HepG2 (cell line): ENCODE measurements around the gene FER1L5. TPM values are rescaled to one million over a fixed set of nuclear protein-coding genes. Genes with fewer than 3 reads are reported as not detected.
A peak's percentile ranks its signal among the peaks of the same experiment; 100 is the strongest.

Experiments
- ATAC-seq: fragments of 200-7000 bp; cut with Tn5 transposase; 3 replicates; pipeline ENCODE4 v1.9.1; 2020; ENCODE audit warnings: mild to moderate bottlenecking, moderate library complexity
- BruUV-seq: library from RNA; stranded (reverse); fragments of 400-500 nt; replicated peaks from 2 replicates; lab custom pipeline; 2021; lab: Mats Ljungman, UMichigan
- CTCF ChIA-PET: fragments of 300-600 bp; formaldehyde crosslinking; extraction: SDS; loops from one replicate; lab custom pipeline; 2021; ENCODE audit warnings: low total read pairs, inconsistent platforms, low intra/inter-chr PET ratio; lab: Yijun Ruan, JAX
- POLR2A ChIA-PET: fragments of 350-600 bp; sonication (Branson Sonifier 250); formaldehyde crosslinking; loops from one replicate; lab custom pipeline; 2020; ENCODE audit warnings: antibody characterized with exemption, inconsistent platforms; lab: Yijun Ruan, JAX
- DNase-seq: peaks from one replicate; pipeline ENCODE4 v3.0.0-alpha.2; 2015; ENCODE audit warnings: low spot score
- FAIRE-seq: peaks from 3 replicates; lab custom pipeline; 2011; peaks lifted over from hg19 to GRCh38; lab: Jason Lieb, UNC
- H2AFZ ChIP-seq: one replicate; pipeline ENCODE4 v1.6.1; 2011; ENCODE audit warnings: low read length, inconsistent platforms
- H3K27ac ChIP-seq: fragments of 300-600 bp; 3 replicates; pipeline ENCODE4 v1.8.0; 2011; ENCODE audit warnings: mixed run types, mild to moderate bottlenecking, mixed read lengths, low read length, inconsistent platforms; ENCODE audit not compliant: insufficient read depth; ENCODE audit errors: extremely low read length
- H3K27me3 ChIP-seq, 2 experiments: fragments of 200-600 bp in 1 of 2; 2 replicates in 1 of 2; 3 replicates in 1 of 2; pipeline versions ENCODE4 v1.6.0 to v1.8.0; 2011; ENCODE audit warnings: low read length in 2 of 2, mild to moderate bottlenecking in 2 of 2, moderate library complexity in 2 of 2, inconsistent platforms in 1 of 2; ENCODE audit not compliant: insufficient read depth in 2 of 2, control insufficient read depth in 1 of 2
- H3K36me3 ChIP-seq, 2 experiments: fragments of 200-600 bp in 1 of 2; replicated peaks in 1 of 2; 2 replicates in 1 of 2; 3 replicates in 1 of 2; pipeline versions ENCODE4 v1.5.1 to v1.8.0; 2011; ENCODE audit warnings: low read length in 2 of 2, inconsistent platforms in 1 of 2; ENCODE audit not compliant: insufficient read depth in 2 of 2, control insufficient read depth in 1 of 2
- H3K4me1 ChIP-seq: 2 replicates; pipeline ENCODE4 v1.5.1; 2012; ENCODE audit warnings: low read length, inconsistent platforms; ENCODE audit not compliant: insufficient read depth
- H3K4me2 ChIP-seq: 2 replicates; pipeline ENCODE4 v1.6.0; 2011; ENCODE audit warnings: low read depth, low read length, inconsistent platforms
- H3K4me3 ChIP-seq, 3 experiments: fragments of 200-600 bp in 1 of 3; sonication (generic), shearing (Covaris generic) in 1 of 3; replicated peaks in 1 of 3; 2 replicates each; pipeline ENCODE4 v1.5.1; 2011 to 2016; ENCODE audit warnings: low read length in 3 of 3, inconsistent platforms in 2 of 3, low read depth in 2 of 3, mild to moderate bottlenecking in 2 of 3, control low read depth in 1 of 3, mixed read lengths in 1 of 3; ENCODE audit not compliant: insufficient read depth in 1 of 3
- H3K79me2 ChIP-seq: one replicate; pipeline ENCODE4 v1.6.1; 2011; ENCODE audit warnings: low read length, inconsistent platforms; ENCODE audit not compliant: insufficient read depth
- H3K9ac ChIP-seq: 2 replicates; pipeline ENCODE4 v1.6.0; 2011; ENCODE audit warnings: mild to moderate bottlenecking, low read depth, low read length, inconsistent platforms; ENCODE audit not compliant: insufficient read depth
- H3K9me3 ChIP-seq: 2 replicates; pipeline ENCODE4 v1.5.1; 2012; ENCODE audit warnings: mild to moderate bottlenecking, low read length
- H4K20me1 ChIP-seq: 2 replicates; pipeline ENCODE4 v1.6.0; 2011; ENCODE audit warnings: inconsistent platforms, mild to moderate bottlenecking, low read length, moderate library complexity; ENCODE audit not compliant: insufficient read depth
- EHMT2 ChIP-seq: fragments of 200-600 bp; sonication (generic); IDR thresholded peaks from 2 replicates; pipeline ENCODE4 v1.7.0; 2017; ENCODE audit warnings: antibody characterized with exemption, low read depth, low read length, borderline replicate concordance
- ZNF121 ChIP-seq: sonication (generic); formaldehyde crosslinking; IDR thresholded peaks from 2 replicates; pipeline ENCODE4 v1.5.0; 2020; ENCODE audit warnings: mild to moderate bottlenecking, missing genetic modification reagents
- in situ Hi-C: cut with HindIII; loops from 2 replicates; pipeline ENCODE4 v1.10.0; 2017; ENCODE audit warnings: low pct_unique_long_range_greater_than_20kb; ENCODE audit not compliant: extremely low pct_ligation_motif_present
- intact Hi-C: fragments of 100-400 bp; cut with micrococcal nuclease; formaldehyde crosslinking; loops from one replicate; pipeline ENCODE4 v1.10.0; 2022; ENCODE audit not compliant: unreplicated experiment
- polyA plus RNA-seq, 8 experiments: library from polyadenylated mRNA; depleted of rRNA in 3 of 8; stranded (reverse) in 7 of 8; unstranded in 1 of 8; fragments of >200 nt; fragmentation: Illumina TruSeq in 4 of 8; extraction: Trizol in 4 of 8; gene quantifications; 2 replicates each; pipeline versions ENCODE4 v1.2.1 to v1.2.3, GENCODE V29; 2011 to 2016; ENCODE audit warnings: low read depth in 4 of 8, missing spikeins in 1 of 8, mixed read lengths in 1 of 8; ENCODE audit not compliant: insufficient read depth in 1 of 8
- total RNA-seq, 5 experiments: library from RNA; depleted of rRNA; stranded (reverse); fragments of >200 nt; fragmentation: Illumina TruSeq; extraction: Trizol; gene quantifications; 2 replicates each; pipeline ENCODE4 v1.2.3, GENCODE V29; 2016; ENCODE audit warnings: low read depth in 1 of 5

FER1L5 gene
- total and polyA plus RNA-seq, 2 of the 13 experiments (the other 11 are each of a cell fraction or from before 2014, with no cell fraction given), result 0.02 to 0.08 TPM

- DNase-seq, result no peak
- no peaks in the 10 kb centered on the region for H4K20me1 ChIP-seq
- BruUV-seq, result no TSS peak
- no peak overlapping the region for H3K9ac ChIP-seq
- H3K4me3 ChIP-seq, result no peak overlapping the region
- H3K36me3 ChIP-seq, result no peaks in the 10 kb centered on the region
- H3K4me1 ChIP-seq, result peaks cover 12% of the 10 kb centered on the region
- H3K27me3 ChIP-seq, result peaks cover 3 to 16% of the 10 kb centered on the region in 2 experiments; a peak in 3 of 5 replicates
- no peak for FAIRE-seq
- H3K4me2 ChIP-seq, result no peak overlapping the region
- no peaks in the 10 kb centered on the region for H3K79me2 ChIP-seq
- no peak overlapping the region for H2AFZ ChIP-seq
- POLR2A ChIA-PET, result no interaction called here
- no peaks in the 10 kb centered on the region for H3K9me3 ChIP-seq
- CTCF ChIA-PET, result no interaction called here
- in situ Hi-C loops, result no loop called here
- ATAC-seq, result no peak
- intact Hi-C loops, result no loop called here
- no peak overlapping the region for H3K27ac ChIP-seq
- TF ChIP-seq EHMT2 (no peak), ZNF121 (peak; percentile 65)
Observed at GRCh38 chr2:96754317-96754716, 111.8 kb downstream of the FER1L5 start.

Other genes with a start within 250 kb of the FER1L5 start
- 0.74 and 1.2 TPM in 2 replicates for gene NEURL3, start 137.4 kb upstream of the FER1L5 start, total RNA-seq (2016; rRNA removed; fragmentation: Illumina TruSeq; extraction: Trizol)
- 0.16 and 0.48 TPM in 2 replicates for gene NEURL3, start 137.4 kb upstream of the FER1L5 start, polyA plus RNA-seq (2011; rRNA removed)
- gene ARID5A, start 106.0 kb upstream of the FER1L5 start, total RNA-seq (2016; rRNA removed; fragmentation: Illumina TruSeq; extraction: Trizol), result 8.0 and 9.5 TPM in 2 replicates
- 6.0 and 7.4 TPM in 2 replicates for gene ARID5A, start 106.0 kb upstream of the FER1L5 start, polyA plus RNA-seq (2011; rRNA removed)
- gene KANSL3, start 4.5 kb upstream of the FER1L5 start, total RNA-seq (2016; rRNA removed; fragmentation: Illumina TruSeq; extraction: Trizol), result 37.3 and 43.9 TPM in 2 replicates
- gene KANSL3, start 4.5 kb upstream of the FER1L5 start, polyA plus RNA-seq (2011; rRNA removed), result 20.8 and 28.2 TPM in 2 replicates
- 27.7 and 57.9 TPM in 2 replicates for gene LMAN2L, start 97.3 kb downstream of the FER1L5 start, total RNA-seq (2016; rRNA removed; fragmentation: Illumina TruSeq; extraction: Trizol)
- 35.5 and 39.1 TPM in 2 replicates for gene LMAN2L, start 97.3 kb downstream of the FER1L5 start, polyA plus RNA-seq (2011; rRNA removed)
- 3.0 and 5.9 TPM in 2 replicates for gene CNNM4, start 118.1 kb downstream of the FER1L5 start, total RNA-seq (2016; rRNA removed; fragmentation: Illumina TruSeq; extraction: Trizol)
- gene CNNM4, start 118.1 kb downstream of the FER1L5 start, polyA plus RNA-seq (2011; rRNA removed), result 8.4 and 9.8 TPM in 2 replicates
- 8.4 and 21.2 TPM in 2 replicates for gene CNNM3, start 173.5 kb downstream of the FER1L5 start, total RNA-seq (2016; rRNA removed; fragmentation: Illumina TruSeq; extraction: Trizol)
- gene CNNM3, start 173.5 kb downstream of the FER1L5 start, polyA plus RNA-seq (2011; rRNA removed), result 27.9 and 43.4 TPM in 2 replicates
- gene ANKRD23, start 201.3 kb downstream of the FER1L5 start, total RNA-seq (2016; rRNA removed; fragmentation: Illumina TruSeq; extraction: Trizol), result 0.35 and 1.5 TPM in 2 replicates
- gene ANKRD23, start 201.3 kb downstream of the FER1L5 start, polyA plus RNA-seq (2011; rRNA removed), result 1.6 and 2.7 TPM in 2 replicates
- 23.2 and 26.7 TPM in 2 replicates for gene ANKRD39, start 215.3 kb downstream of the FER1L5 start, total RNA-seq (2016; rRNA removed; fragmentation: Illumina TruSeq; extraction: Trizol)
- 24.8 and 27.8 TPM in 2 replicates for gene ANKRD39, start 215.3 kb downstream of the FER1L5 start, polyA plus RNA-seq (2011; rRNA removed)
- 11.3 and 25.9 TPM in 2 replicates for gene SEMA4C, start 227.3 kb downstream of the FER1L5 start, total RNA-seq (2016; rRNA removed; fragmentation: Illumina TruSeq; extraction: Trizol)
- gene SEMA4C, start 227.3 kb downstream of the FER1L5 start, polyA plus RNA-seq (2011; rRNA removed), result 46.6 and 69.2 TPM in 2 replicates